ENCODE results near the gene ITGB1BP1.

ITGB1BP1 gene, protein sequence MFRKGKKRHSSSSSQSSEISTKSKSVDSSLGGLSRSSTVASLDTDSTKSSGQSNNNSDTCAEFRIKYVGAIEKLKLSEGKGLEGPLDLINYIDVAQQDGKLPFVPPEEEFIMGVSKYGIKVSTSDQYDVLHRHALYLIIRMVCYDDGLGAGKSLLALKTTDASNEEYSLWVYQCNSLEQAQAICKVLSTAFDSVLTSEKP

DNA sequence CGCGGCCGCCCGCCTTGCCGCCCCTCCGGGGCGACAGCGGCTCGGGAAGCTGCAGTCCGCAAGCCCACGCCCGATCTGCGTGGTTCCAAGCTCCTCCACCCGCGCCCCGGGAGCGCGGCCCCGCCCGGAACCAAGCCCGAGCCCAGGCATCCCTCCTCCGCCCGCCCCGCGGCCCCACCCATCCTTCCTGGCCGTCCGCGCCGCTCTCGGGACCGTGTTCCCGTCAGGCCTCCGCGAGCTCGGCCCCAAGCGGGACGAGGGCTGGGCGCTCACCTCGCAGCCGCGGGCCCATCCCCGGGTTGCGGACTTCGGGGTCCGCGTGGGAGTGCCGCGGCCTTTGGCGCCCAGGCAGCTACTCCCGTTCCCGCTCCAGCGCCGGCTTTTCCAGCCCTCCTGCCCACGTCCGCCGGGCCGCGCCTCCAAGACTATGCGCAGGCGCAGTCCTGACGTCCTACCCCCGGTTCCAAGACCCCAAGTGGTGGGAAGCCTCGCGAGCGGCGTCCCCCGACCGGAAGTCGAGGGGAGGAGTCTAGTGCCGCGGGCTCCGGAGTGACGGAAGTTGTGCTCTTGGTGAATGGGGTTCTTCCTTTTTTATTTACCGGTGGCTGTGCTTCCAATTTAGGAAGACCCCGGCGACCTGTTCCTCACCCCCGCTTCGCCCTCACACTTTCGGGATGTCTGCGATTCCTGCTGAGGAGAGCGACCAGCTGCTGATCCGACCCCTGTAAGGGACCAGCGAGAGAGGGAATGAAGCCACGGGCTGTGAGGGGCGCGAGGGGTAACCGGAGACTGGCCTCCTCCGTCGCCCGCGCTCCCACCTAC, at the start of gene ITGB1BP1, which contains the start of gene CPSF3:
TSS of gene ITGB1BP1 (minus strand) at position 429 of the 822 bp plus-strand sequence. CDS start 4,831 bp downstream, outside the sequence.
TSS of gene CPSF3 (plus strand) at position 555 of the 822 bp plus-strand sequence. CDS start at position 675, 120 bp downstream.
- peak; percentile 92 for DNase-seq (ENCODE audit: low read depth)

DNA sequence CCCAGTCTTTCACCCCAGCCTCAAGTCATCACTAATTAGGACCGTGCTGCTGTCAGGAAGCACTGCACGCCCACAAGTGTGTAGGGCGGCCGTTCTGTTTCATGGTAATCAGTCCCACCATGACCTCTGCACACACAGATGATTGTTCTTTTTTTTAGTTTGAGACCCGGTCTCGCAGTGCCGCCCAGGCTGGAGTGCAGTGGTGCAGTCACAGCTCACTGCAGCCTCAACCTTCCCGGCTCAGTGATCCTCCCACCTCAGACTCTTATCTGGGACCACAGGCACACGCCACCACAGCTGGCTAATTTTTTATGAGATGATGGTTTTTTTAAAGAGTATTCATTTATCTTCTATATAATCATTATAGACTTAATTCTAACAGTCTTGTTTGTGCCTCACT, 49.2 kb upstream of the ITGB1BP1 start:
- DNase-seq (ENCODE audit: low read depth), result no peak

DNA sequence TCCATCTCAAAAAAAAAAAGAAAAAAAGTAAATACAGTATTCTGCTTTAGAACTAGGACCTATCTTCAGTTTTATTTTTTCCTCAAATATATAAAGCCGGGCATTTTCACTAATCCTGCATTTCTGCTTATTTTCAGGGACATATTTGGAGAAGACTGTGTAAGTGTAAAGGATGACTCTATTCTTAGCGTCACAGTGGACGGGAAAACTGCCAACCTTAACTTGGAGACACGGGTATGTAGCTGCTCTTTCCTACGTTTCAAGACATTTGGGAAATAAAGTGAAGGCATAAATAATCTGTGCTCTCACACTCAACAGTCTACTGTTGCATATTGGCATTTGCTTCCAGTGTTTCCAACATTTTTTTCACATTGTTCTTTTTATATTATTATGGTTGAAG, 47.9 kb upstream of the ITGB1BP1 start:
- no peak for DNase-seq (ENCODE audit: low read depth)

DNA sequence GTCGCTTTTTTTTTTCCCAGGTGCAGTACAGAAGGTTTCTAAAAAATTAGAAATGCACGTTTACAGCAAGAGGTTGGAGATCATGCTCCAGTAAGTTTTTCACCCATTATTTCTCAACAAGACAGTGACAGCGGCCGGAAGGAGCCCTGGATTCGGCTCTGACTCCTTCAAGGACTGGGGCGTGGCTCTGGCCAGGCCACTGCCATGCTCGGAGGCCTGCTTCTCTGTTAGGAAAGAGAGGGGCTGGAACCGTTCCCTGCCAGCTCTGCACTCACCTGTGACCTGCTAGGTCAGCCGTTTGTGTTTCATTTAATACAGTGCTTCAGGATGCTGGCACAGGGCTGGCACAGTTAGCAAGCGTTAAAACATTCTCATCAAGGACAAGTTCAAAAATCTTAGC, 44.4 kb upstream of the ITGB1BP1 start:
- DNase-seq (ENCODE audit: low read depth), result no peak

DNA sequence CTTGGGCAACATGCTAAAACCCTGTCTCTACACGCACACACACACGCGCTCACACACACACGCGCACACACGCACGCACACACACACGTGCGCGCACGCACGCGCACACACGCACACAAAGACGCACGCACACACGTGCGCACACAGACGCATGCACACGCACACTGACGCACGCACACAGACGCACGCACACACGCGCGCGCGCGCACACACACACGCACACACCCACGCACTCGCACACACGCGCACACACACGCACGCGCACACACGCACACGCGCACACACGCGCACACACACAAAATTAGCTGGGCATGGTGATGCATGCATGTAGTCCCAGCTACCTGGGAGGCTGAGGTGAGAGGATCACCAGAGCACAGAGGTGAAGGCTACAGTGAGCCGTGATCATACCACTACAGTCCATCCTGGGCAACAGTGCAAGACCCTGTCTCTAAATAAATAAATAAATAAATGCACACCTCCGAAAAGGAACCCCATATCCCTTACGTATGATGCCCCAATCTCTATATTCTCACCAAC, 42.9 kb upstream of the ITGB1BP1 start:
- no peak for DNase-seq (ENCODE audit: low read depth)

DNA sequence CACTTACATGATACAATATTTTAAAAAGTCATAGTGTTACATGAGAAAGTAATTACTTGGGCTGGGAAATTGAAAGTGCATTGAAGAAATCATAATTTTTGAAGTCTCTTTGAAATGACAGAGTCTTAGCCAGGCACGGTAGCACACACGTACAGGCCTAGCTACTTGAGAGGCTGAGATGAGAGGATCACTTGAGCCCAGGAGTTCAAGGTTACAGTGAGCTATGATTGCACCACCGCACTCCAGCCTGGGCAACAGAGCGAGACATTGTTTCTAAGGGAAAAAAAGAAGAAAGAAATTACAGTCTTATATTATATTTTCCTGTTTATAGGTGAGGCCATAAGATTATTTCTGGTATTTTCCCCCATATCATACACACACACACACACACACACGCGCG, 41.8 kb upstream of the ITGB1BP1 start:
- no peak for DNase-seq (ENCODE audit: low read depth)

DNA sequence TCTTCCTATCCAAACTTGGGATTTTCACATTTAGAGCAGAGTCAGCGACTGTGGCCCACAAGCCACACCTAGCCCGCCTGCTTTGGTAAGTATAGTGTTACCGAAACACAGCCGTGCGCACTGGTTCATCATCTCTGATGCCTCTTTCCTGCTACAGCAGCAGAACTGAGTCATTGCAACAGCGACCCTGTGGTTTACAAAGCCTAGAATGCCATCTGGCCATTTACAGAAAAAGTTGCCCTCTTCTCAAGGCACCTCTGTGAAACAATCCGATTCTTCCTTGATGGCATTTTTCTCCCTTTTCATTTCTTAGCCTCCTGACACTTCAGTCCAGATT, 40.3 kb upstream of the ITGB1BP1 start:
- no peak for DNase-seq (ENCODE audit: low read depth)

DNA sequence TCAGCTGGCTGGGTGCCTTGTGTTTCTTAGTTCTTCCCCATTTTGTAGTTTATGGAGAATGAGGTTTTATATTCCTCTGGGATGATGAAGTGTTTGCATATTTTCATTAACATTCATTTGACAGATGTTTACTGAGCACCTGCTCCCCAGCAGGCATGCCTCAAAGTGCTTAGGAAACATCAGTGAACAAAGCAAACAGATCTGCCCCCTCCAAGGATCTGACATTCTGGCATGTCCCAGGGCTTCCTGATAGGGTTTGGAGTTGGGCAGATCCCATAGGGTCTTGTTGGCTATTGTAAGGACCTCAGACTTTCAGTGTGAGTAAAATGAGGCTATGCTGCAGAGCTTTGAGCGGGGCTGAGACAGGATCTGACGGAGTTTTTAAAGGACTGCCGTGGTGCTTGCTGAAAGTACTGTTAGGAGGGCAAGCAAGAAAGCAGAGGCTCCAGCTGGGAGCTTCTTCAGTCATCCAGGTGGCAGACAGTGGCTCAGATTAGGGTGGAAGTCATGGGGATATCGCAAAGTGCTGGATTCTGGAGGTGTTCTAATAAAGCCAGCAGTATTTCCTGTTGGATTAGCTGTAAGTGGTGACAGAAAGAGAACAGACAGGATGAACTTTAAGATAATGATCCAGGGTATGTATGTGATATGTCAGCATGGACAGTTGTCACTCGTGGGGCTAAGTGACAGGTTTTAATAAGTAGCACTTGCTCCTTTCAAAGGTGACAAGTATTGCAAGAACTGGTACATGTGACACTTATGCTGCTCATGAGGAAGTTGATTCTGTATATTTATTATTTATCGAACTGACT, 39.8 kb upstream of the ITGB1BP1 start:
- no peak for DNase-seq (ENCODE audit: low read depth)

DNA sequence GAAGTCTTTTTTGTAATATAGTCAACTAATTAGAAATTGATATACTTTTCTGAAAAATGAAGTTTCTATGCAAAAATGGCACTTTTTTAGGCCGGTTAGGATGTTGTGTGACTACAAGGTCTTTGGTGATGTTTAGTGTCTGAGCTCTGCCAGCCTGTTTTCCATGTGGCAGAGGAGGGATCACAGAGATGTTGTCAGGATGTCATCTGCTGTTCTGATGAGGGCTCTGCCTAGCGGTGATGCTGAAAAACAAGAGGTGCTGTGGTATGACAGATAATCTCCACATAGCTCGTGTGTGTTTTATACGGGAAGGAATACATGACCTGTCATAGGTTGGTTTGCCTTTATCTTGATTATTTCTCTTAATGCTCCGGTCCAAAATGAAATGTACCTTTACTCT, 39.0 kb upstream of the ITGB1BP1 start:
- DNase-seq (ENCODE audit: low read depth), result no peak

DNA sequence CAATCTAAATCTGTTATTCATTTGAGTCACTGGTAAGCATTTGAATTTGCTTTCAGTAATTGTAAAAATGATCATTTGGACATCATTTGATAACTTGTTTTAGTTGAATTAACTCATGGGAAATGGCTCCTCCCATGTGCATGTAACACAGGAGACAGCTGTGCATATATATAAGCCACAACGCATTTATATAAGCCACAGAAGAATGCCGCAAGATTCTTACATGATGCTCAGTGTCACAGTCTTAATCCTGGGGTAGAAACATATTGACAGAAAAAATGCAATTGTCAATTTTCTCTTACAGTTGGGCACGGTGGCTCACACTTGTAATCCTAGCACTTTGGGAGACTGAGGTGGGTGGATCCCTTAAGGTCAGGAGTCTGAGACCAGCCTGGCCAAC, 37.8 kb upstream of the ITGB1BP1 start:
- DNase-seq (ENCODE audit: low read depth), result no peak

DNA sequence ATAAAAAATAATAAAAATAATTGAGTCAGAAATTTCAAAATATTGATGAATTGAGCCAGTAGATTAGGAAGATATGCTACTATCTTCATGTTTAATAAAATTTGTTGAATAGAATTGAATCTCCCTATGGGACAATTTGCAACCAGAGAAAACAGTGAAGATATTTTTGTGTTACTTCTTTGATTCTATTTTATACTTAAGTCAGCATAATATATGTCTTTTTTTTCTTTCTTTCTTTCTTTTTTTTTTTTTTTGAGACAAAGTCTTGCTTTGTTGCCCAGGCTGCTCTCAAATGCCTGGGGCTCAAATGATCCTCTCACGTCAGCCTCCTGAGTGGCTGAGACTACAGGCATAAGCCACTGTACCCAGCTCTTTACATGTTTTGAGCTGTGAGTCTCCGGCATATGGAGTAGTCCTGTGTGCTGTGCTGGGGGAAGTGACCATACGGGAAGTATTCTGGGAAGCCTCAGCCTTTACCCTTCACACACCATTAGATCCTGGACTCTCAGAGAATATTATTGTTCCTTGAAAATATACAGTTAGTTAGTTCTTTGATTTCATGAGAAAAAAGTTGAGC, 37.2 kb upstream of the ITGB1BP1 start:
- DNase-seq (ENCODE audit: low read depth), result no peak

DNA sequence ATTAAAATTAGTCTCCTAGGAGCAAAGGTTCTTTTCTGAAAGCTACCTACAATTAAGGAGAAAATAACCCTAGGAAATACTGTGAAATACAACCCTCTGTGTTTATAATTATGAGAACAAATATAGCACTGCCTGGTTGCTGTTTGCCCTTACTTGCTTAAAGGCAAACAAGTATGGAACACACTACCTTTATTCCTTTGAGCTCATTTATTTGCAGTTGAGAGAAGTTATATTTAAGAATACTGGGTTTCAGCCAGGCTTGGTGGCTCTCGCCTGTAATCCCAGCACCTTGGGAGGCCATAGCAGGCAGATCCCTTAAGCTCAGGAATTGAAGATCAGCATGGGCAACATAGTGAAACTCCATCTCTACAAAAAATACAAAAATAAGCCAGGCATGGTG, 27.9 kb upstream of the ITGB1BP1 start:
- DNase-seq (ENCODE audit: low read depth), result no peak

DNA sequence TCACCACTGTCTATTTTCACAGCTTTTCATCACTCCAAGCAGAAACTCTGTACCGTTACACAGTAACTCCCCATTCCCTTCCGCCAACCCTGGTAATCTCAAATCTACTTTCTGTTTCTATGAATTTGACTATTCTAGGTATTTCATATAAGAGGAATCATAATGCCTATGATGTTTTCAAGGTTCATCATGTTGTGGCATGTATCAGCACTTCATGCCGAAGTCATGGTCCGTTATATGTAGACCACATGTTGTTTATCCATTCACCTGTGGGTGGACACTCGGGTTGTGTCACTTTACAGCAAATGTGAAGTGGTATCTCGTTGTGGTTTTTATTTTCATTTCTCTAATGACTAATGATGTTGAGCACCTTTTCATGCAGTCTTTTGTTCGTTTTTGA, 21.8 kb upstream of the ITGB1BP1 start:
- no peak for DNase-seq (ENCODE audit: low read depth)

DNA sequence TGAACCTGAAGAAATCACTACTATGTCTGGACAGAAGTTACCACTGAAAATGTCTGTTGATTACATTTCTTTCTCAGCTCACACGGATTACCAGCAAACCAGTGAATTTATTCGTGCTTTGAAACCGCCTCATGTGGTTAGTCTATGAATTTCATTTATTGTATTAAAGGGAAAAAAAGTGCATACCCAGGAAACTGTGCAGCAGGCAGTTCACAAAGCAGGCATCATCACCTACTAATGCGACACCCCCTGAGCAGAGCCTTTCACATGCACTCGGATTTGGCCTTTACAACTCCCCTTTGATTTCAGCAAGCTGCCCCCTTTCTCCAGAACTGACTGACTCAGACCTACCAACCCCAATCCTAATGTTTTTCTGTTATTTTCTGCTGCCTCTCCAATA, 20.2 kb upstream of the ITGB1BP1 start:
- DNase-seq (ENCODE audit: low read depth), result no peak

DNA sequence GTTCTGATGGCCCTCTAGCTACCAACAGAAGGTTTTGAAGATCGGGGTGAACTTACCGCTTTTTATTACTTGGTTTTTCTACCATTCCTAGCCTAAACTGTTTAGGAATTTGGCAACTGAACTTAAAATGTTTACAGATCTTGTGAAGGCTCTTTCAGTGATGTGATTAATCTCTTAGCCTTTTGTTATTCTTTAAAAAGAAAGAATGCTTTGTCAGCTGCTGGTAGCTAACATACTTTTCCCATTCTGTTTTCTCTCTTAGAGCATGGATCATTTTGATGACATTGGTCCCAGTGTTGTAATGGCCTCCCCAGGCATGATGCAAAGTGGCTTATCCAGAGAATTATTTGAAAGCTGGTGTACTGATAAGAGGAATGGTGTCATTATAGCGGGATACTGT, 18.2 kb upstream of the ITGB1BP1 start:
- DNase-seq (ENCODE audit: low read depth), result no peak

DNA sequence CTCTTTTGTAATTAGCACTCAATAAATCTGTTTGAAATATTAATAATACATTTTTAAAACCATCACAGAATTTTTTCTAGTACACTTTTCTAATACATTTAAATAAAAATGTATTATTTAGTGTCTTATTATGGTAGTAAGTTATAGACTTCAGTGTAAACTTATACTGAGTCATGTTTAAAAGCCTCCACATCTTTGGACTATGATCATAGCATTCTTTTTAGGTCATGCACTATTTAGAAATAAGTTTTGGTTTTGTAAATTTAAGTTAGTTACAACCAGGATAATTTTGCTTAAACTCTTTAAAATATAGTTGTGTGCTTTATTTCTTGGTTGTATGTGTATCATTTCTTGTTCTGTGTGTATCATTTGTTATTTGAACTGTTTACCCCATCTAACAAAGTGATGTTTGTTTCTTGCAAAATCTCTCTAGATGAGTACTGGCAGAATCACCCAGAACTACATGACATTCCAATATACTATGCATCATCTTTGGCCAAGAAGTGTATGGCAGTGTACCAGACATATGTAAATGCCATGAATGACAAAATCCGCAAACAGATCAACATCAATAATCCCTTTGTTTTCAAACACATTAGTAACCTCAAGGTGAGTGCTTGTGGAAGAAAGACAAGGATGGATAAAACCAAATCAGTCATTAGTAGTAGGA, 16.9 kb upstream of the ITGB1BP1 start:
- DNase-seq (ENCODE audit: low read depth), result no peak

DNA sequence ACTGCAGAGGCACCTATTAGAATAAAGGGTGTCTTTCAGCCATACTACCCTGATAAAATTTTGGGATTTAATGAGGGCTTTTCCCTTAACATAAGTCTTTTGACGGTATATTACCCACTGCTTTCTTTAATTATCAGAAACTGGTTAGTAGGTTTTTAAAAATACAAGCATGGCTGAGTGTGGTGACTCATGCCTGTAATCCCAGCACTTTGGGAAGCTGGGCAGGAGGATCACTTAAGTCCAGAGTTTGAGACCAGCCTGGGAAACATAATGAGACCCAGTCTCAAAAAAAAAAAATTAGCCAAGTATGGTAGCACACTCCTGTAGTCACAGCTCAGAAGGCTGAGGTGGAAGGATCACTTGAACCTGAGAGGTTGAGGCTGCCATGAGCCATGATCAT, 16.2 kb upstream of the ITGB1BP1 start:
- no peak for DNase-seq (ENCODE audit: low read depth)

DNA sequence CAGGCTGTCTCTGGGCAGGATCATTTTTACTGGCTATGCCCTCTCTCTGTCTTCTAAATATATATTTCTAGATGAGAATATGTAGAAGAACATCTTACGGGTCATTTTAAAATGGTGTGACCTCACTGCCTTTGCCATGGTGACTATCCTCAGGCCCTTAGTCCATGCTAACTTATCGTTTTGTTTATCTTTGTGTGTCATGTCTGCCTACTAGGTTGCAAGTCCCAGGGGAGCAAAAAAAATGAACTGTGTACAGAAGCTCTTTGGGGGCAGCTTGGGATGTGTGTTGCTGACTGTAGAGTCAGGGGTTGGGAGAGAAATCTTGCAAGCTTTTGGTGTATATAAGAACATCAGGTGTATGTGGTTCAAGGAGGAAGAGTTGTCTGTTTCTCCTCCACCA, 11.2 kb upstream of the ITGB1BP1 start:
- DNase-seq (ENCODE audit: low read depth), result no peak

DNA sequence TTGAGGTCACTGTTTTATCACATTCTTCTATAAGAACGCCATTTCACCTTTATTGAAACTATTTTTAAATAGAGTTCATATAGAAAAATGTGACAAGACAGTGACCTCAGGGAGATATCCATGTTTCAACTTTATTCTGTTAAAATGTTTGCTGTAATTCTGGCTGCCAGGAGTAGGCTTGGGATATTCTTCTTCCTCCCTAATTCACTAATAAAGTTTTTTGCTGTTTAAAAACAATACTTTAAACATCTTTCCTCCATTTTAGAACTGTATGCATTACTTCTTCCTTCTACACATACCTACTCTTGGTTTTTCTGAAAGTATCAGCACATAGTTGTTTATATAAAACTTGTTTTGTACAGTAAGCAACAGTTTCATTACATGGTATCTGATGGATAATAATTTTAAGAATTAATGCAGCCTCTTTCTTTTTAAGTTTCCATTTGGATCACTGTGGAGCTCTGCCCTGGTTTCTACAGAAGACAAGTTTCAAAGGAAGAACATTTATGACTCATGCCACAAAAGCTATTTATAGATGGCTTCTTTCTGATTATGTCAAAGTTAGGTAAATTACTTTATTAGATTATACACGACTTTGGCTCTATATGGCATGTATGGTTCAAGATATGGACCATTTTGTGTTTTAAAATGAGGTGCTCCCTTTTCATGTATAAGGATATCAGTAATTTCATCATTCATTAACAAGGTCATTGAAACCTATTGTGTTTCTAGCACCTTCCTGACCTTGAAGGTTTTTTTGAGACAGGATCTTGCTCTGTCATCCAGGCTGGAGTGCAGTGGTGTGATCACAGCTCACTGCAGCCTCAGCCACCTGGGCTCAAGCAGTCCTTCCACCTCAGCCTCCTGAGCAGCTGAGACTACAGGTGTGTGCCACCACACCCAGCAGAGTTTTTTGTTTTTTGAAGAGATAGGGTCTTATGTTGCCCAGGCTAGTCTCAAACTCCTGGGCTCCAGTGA, 7.3 kb upstream of the ITGB1BP1 start:
- DNase-seq (ENCODE audit: low read depth), result no peak

DNA sequence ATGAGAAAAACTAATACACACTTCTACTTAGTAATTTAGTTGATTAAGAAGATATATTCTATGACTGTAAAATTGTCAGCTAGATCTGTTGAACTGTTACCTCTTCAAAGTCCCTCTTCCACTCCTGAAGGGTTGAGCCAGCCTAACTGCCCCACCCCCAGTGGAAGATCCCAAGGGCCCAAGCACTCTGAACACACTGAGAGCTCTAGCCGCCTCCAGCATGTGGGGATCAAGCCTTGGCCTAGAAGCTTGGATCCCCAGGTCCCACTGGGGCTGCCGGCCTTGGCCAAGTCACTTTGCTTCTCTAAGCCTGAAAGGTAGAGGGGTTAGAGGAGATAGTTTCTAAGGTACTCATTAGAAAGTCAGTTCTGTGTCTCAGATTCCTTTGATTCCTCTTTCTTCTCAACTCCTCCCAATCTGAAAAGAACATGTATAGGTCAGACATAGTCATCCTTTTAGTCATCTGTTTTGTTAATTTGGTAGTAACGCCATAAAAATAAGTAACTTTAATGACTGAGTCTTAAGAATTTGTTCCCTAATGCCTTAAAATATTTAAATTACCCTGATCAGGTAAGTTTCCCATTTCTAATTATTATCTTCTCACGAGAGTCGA, 5.7 kb upstream of the ITGB1BP1 start:
- no peak for DNase-seq (ENCODE audit: low read depth)

All from T-helper 22 cell (primary cell).